Measurements from ENCODE around the gene GALNT5.
A peak's percentile ranks its signal among the peaks of the same experiment; 100 is the strongest.
"Not testable (repeated sequence)": the region's sequence is repeated elsewhere in the genome, so short reads cannot be mapped to it uniquely, and the experiment has no call there.

GALNT5 gene

GRCh38 chr2:157252529-157252928 is 5.0 kb upstream of the GALNT5 start:
- no peak for DNase-seq

- DNase-seq: no peak
Observed at GRCh38 chr2:157254041-157254440, 3.5 kb upstream of the GALNT5 start.

- DNase-seq: no peak
Observed at GRCh38 chr2:157255746-157256145, 1.8 kb upstream of the GALNT5 start.

GRCh38 chr2:157256626-157257025 is 879 bp upstream of the GALNT5 start:
- peak in 1 of 5 experiments; percentile 92 for DNase-seq

- no peak for DNase-seq
Observed at GRCh38 chr2:157258520-157259326, 1.2 kb downstream of the GALNT5 start.

- no peak for DNase-seq
Observed at GRCh38 chr2:157259386-157259785, 1.9 kb downstream of the GALNT5 start.

- DNase-seq: no peak
Observed at GRCh38 chr2:157259960-157260359, 2.5 kb downstream of the GALNT5 start.

GRCh38 chr2:157260533-157261198 is 3.2 kb downstream of the GALNT5 start:
- DNase-seq: no peak

- peak in 2 of 5 experiments; percentile 35 to 77 for DNase-seq
Observed at GRCh38 chr2:157261199-157261782, 3.8 kb downstream of the GALNT5 start.

- DNase-seq: no peak
Observed at GRCh38 chr2:157262248-157262647, 4.7 kb downstream of the GALNT5 start.

- no peak for DNase-seq
Observed at GRCh38 chr2:157264099-157264498, 6.6 kb downstream of the GALNT5 start.

GRCh38 chr2:157265825-157266224 is 8.3 kb downstream of the GALNT5 start:
- no peak for DNase-seq

- DNase-seq: peak in 1 of 5 experiments; percentile 49
Observed at GRCh38 chr2:157267476-157267875, 10.0 kb downstream of the GALNT5 start.

GRCh38 chr2:157269060-157269459 is 11.6 kb downstream of the GALNT5 start:
- DNase-seq: peak in 1 of 5 experiments; percentile 40

GRCh38 chr2:157269922-157270321 is 12.4 kb downstream of the GALNT5 start:
- DNase-seq: no peak

GRCh38 chr2:157271590-157272203 is 14.2 kb downstream of the GALNT5 start:
- peak in 1 of 5 experiments; percentile 38 for DNase-seq

GRCh38 chr2:157279311-157279710 is 21.8 kb downstream of the GALNT5 start:
- not testable (repeated sequence) for DNase-seq

- DNase-seq: no peak
Observed at GRCh38 chr2:157281316-157281715, 23.8 kb downstream of the GALNT5 start.

GRCh38 chr2:157283468-157283867 is 26.0 kb downstream of the GALNT5 start:
- DNase-seq: no peak

- no peak for DNase-seq
Observed at GRCh38 chr2:157287160-157287559, 29.7 kb downstream of the GALNT5 start.

GRCh38 chr2:157290525-157290924 is 33.0 kb downstream of the GALNT5 start:
- no peak for DNase-seq

- DNase-seq: no peak
Observed at GRCh38 chr2:157291018-157291417, 33.5 kb downstream of the GALNT5 start.

- no peak for DNase-seq
Observed at GRCh38 chr2:157292853-157293252, 35.3 kb downstream of the GALNT5 start.
